Kidney (tissue), 14 donors: ENCODE data around the gene SEC14L5. TPM values are rescaled to one million over a fixed set of nuclear protein-coding genes. Genes with fewer than 3 reads are reported as not detected.
"Not testable (repeated sequence)": the region's sequence is repeated elsewhere in the genome, so short reads cannot be mapped to it uniquely, and the experiment has no call there.

Experiments
- DNase-seq, 5 donors: peaks; one replicate each; pipeline ENCODE4 v3.0.0-alpha.2; 2013 to 2020
- FAIRE-seq: peaks from 2 replicates; lab custom pipeline; 2012; peaks lifted over from hg19 to GRCh38; lab: Jason Lieb, UNC
- H3K27ac ChIP-seq, 2 donors: one replicate each; pipeline ENCODE4 v1.7.0; 2013; ENCODE audit warnings: low read depth in 2 of 2, low read length in 2 of 2, inconsistent platforms in 1 of 2
- H3K27me3 ChIP-seq: one replicate; pipeline ENCODE4 v1.7.1; 2013; ENCODE audit warnings: low read length, inconsistent platforms; ENCODE audit not compliant: control insufficient read depth, insufficient read depth
- H3K36me3 ChIP-seq, 3 donors: one replicate each; pipeline versions ENCODE4 v1.7.0 to v1.7.1; 2013; ENCODE audit warnings: low read length in 3 of 3, control low read depth in 1 of 3, inconsistent platforms in 1 of 3; ENCODE audit not compliant: insufficient read depth in 3 of 3, control insufficient read depth in 2 of 3
- H3K4me1 ChIP-seq, 3 donors: one replicate each; pipeline versions ENCODE4 v1.7.0 to v1.7.1; 2013; ENCODE audit warnings: low read length in 3 of 3, inconsistent platforms in 1 of 3, low read depth in 1 of 3; ENCODE audit not compliant: control insufficient read depth in 2 of 3, insufficient read depth in 2 of 3
- H3K4me3 ChIP-seq, 3 donors: one replicate each; pipeline versions ENCODE4 v1.7.0 to v1.8.1; 2013; ENCODE audit warnings: low read length in 3 of 3, control low read depth in 1 of 3, inconsistent platforms in 1 of 3
- H3K9ac ChIP-seq, 3 donors: one replicate each; pipeline versions ENCODE4 v1.7.0 to v1.7.1; 2013; ENCODE audit warnings: low read length in 3 of 3, control low read depth in 1 of 3, inconsistent platforms in 1 of 3
- H3K9me3 ChIP-seq, 3 donors: one replicate each; pipeline versions ENCODE4 v1.7.0 to v1.7.1; 2013; ENCODE audit warnings: low read length in 3 of 3, control low read depth in 1 of 3, inconsistent platforms in 1 of 3; ENCODE audit not compliant: control insufficient read depth in 2 of 3, insufficient read depth in 1 of 3
- intact Hi-C: fragments of 100-400 bp; cut with DNase I; formaldehyde crosslinking; loops from one replicate; pipeline ENCODE4 v1.11.1; 2022
- polyA plus RNA-seq: library from polyadenylated mRNA; stranded (reverse); fragments of 350-450 nt; fragmentation: Illumina TruSeq; extraction: RNeasy Lipid Tissue Mini Kit (QIAGEN cat#74804); gene quantifications from one replicate; pipeline ENCODE4 v1.2.3, GENCODE V29; 2014; ENCODE audit warnings: low read depth, low replicate concordance; ENCODE audit not compliant: insufficient read depth
- total RNA-seq: library from RNA; stranded (reverse); fragmentation: NEBNext Ultra II Directional; extraction: Animal tissue kit (Norgen Biotek cat#: 25700); gene quantifications from one replicate; pipeline ENCODE4 v1.2.1, GENCODE V29; 2021
- TF ChIP-seq, protein P1 (sequence below): IDR thresholded peaks from 3 replicates; pipeline ENCODE4 v1.5.1; 2012; ENCODE audit warnings: mild to moderate bottlenecking, moderate library complexity, borderline replicate concordance; ENCODE audit not compliant: insufficient read depth; ENCODE audit errors: extremely low read depth
- donor health status: control.
- donor health status: control.
- donor health status: control.
- donor health status: control.
- donor health status: control.
- donor health status: DM: yes; HTN: yes; CAD: no.
- donor health status: Normal renal cell carcinoma (clear cell type).

The SEC14L5 gene
- total and polyA plus RNA-seq, 2 donors from 2014 or later: 0.13 to 0.16 TPM

DNA sequence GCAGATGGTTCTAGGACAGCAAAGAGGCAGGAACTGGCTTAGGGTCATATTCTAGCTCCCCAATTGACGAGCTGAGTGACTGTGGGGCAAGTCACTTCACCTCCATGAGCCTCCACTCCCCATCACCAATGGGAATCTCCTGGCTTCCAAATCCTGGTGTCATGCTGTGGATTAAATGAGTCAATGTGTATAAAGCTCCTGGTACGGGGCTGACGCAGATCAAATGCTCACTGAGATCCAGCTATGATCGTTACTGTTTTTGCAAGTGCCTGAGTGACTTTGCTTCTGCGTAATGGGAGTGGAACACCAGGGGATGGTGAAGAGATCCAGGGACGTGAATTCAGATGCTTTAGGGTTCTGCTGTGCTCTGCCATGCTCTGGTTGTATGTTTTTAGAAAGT, 2.4 kb downstream of the SEC14L5 start:
- DNase-seq (no peak), FAIRE-seq (no peak)
- TF ChIP-seq, protein P1, sequence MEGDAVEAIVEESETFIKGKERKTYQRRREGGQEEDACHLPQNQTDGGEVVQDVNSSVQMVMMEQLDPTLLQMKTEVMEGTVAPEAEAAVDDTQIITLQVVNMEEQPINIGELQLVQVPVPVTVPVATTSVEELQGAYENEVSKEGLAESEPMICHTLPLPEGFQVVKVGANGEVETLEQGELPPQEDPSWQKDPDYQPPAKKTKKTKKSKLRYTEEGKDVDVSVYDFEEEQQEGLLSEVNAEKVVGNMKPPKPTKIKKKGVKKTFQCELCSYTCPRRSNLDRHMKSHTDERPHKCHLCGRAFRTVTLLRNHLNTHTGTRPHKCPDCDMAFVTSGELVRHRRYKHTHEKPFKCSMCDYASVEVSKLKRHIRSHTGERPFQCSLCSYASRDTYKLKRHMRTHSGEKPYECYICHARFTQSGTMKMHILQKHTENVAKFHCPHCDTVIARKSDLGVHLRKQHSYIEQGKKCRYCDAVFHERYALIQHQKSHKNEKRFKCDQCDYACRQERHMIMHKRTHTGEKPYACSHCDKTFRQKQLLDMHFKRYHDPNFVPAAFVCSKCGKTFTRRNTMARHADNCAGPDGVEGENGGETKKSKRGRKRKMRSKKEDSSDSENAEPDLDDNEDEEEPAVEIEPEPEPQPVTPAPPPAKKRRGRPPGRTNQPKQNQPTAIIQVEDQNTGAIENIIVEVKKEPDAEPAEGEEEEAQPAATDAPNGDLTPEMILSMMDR: no peak
- no peaks in the 10 kb centered on the region for H3K27me3 ChIP-seq
- no peaks in the 10 kb centered on the region for H3K9me3 ChIP-seq
- H3K9ac ChIP-seq: no peak overlapping the region
- H3K4me3 ChIP-seq: no peak overlapping the region
- no peak overlapping the region for H3K27ac ChIP-seq
- H3K4me1 ChIP-seq: peaks cover 0 to 11% (median 8%) of the 10 kb centered on the region in 3 donors
- intact Hi-C loops: no loop called here
- H3K36me3 ChIP-seq: no peaks in the 10 kb centered on the region

DNA sequence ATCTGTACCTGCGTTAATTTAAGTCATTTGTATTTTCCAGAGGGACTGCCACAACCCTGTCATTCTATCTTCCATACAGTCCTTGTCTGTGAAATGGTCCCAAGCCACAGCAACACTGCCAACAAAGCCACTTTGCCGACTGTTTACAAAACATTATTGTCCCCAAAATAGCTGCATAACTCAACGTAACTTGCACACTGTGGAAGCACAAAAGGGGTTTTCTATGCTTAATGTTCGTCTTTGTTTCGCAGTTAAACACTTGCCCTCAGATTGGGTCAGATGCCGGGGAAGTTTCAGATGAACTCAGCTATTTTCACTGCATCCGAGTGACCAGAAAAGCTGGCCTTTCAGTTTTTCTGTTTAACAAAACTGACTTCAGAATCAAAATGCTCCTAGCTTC, 4.6 kb downstream of the SEC14L5 start:
- H3K36me3 ChIP-seq: no peaks in the 10 kb centered on the region
- H3K4me3 ChIP-seq: no peak overlapping the region
- no peak overlapping the region for H3K27ac ChIP-seq
- no peaks in the 10 kb centered on the region for H3K9me3 ChIP-seq
- H3K27me3 ChIP-seq: no peaks in the 10 kb centered on the region
- H3K9ac ChIP-seq: no peak overlapping the region
- H3K4me1 ChIP-seq: peaks cover 0 to 7% (median 0%) of the 10 kb centered on the region in 3 donors
- intact Hi-C loops: no loop called here
- TF ChIP-seq, protein P1: no peak
- DNase-seq (no peak), FAIRE-seq (no peak)

DNA sequence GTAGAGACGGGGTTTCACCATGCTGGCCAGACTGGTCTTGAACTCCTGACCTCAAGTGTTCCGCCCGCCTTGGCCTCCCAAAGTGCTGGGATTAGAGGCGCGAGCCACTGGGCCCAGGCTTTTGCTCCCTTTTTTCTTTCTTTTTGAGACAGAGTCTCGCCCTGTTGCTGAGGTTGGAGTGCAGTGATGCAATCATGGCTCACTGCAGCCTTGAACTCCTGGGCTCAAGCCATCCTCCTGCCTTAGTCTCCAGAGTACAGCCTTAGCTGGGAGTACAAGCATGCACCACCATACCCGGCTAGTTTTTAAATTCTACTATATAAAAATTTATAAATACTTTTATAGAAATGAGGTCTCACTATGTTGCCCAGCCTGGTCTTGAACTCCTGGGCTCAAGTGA, 5.4 kb downstream of the SEC14L5 start:
- H3K9me3 ChIP-seq, H3K27ac ChIP-seq, H3K36me3 ChIP-seq, FAIRE-seq, H3K27me3 ChIP-seq, H3K4me1 ChIP-seq, H3K9ac ChIP-seq, intact Hi-C loops, H3K4me3 ChIP-seq: not testable (repeated sequence)
- DNase-seq: peak in 1 of 5 donors; percentile 26

DNA sequence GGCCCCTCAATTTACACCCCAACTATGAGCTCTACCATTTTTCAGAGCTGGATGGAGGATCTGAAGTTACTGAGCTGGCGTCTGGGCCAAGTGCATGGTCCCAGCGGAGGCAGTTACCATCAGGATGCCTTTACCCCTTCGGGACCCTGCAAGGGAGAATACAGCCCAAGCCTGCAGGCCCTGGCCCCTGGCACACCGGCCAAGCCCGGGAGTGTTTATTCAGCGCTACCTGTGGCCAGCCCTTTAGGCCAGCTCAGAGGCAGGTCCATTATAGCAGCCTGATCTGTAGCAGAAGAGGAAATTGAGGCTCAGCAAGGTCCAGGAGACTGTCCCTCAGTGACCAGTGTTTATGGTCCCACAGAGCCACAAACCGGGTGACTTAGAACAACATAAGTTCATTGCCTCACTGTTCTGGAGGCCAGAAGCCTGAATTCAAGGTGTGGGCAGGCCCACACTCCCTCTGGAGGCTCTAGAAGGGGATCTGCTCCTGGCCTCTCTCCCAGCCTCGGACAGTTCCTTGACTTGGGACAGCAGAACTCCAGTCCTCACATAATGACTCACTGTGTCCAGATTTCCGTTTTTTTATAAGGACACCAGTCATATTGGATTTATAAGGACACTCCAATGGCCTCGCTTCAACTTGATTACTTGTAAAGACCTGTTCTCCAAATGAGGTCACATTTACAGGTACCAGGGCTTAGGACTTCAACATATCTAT, 8.8 kb downstream of the SEC14L5 start:
- H3K27ac ChIP-seq: no peak overlapping the region
- H3K27me3 ChIP-seq: no peaks in the 10 kb centered on the region
- H3K9ac ChIP-seq: no peak overlapping the region
- TF ChIP-seq, protein P1: no peak
- H3K9me3 ChIP-seq: no peaks in the 10 kb centered on the region
- H3K36me3 ChIP-seq: no peaks in the 10 kb centered on the region
- FAIRE-seq (no peak), DNase-seq (peak in 1 of 5 donors; percentile 48)
- no peaks in the 10 kb centered on the region for H3K4me1 ChIP-seq
- no peak overlapping the region for H3K4me3 ChIP-seq
- intact Hi-C loops: no loop called here

DNA sequence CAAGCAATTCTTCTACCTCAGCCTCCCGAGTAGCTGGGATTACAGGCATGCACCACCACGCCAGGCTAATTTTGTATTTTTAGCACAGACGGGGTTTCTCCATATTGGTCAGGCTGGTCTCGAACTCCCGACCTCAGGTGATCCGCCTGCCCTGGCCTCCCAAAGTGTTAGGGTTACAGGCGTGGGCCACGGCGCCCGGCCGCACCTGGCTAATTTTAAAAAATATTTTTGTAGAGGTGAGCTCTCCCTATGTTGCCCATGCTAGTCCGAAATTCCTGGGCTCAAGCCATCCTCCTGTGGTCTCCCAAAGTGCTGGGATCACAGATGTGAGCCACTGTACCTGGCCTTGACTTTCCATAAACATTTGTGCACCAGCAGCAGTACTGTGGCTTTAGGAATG, 10.1 kb downstream of the SEC14L5 start:
- H3K9ac ChIP-seq, H3K36me3 ChIP-seq, intact Hi-C loops: not testable (repeated sequence)

More for the DNA sequence above, 10.1 kb downstream of the SEC14L5 start:
- FAIRE-seq, H3K27ac ChIP-seq, H3K4me3 ChIP-seq, H3K9me3 ChIP-seq, H3K4me1 ChIP-seq, H3K27me3 ChIP-seq: not testable (repeated sequence)
- peak in 1 of 5 donors; percentile 39 for DNase-seq
